ENCODE results near the gene EZR. TPM values are rescaled to one million over a fixed set of nuclear protein-coding genes. Genes with fewer than 3 reads are reported as not detected.

Gene EZR
- total and polyA plus RNA-seq, 10 of the 15 experiments (the other 5 are each of a cell fraction or from before 2014, with no cell fraction given), result 79.1 to 282 (median 161) TPM

GRCh38 chr6:158744986-158745430 lies 74.2 kb downstream of the EZR start:
- H3K4me3 ChIP-seq, result no peak overlapping the region
- H3K9me3 ChIP-seq (replicated peaks; ENCODE audit: control insufficient read depth, insufficient read depth, low read length), result no peaks in the 10 kb centered on the region; the same call in 2 of the 3 replicates
- DNase-seq (ENCODE audit: low read depth, low spot score) (no peak), FAIRE-seq (no peak), ATAC-seq (no peak)
- H3K4me1 ChIP-seq (ENCODE audit: control insufficient read depth, insufficient read depth, low read length), result no peaks in the 10 kb centered on the region
- H3K27me3 ChIP-seq (replicated peaks in 1 of 2; ENCODE audit: control insufficient read depth in 2 of 2, insufficient read depth in 2 of 2, low read length in 1 of 2), result no peaks in the 10 kb centered on the region
- no peaks in the 10 kb centered on the region for H4K20me1 ChIP-seq (ENCODE audit: control insufficient read depth, insufficient read depth)
- POLR2A ChIA-PET, result no interaction called here
- no peaks in the 10 kb centered on the region for H3K36me3 ChIP-seq (ENCODE audit: control insufficient read depth in 2 of 2, insufficient read depth in 2 of 2, low read length in 1 of 2)
- SMC1A ChIA-PET (ENCODE audit: uncharacterized antibody, unreplicated experiment), result interaction anchor here (1.0 to 1.1 kb wide), 2 partner anchors 15 to 227 kb away, joined by 3 read pairs; no protein-coding TSS in a partner anchor
- H2AFZ ChIP-seq (ENCODE audit: control insufficient read depth, low read depth, low read length), result no peak overlapping the region
- TF ChIP-seq ZNF217 (IDR thresholded peaks at IDR 0.05), result no peak
- no peak for TF ChIP-seq FOS (IDR thresholded peaks at IDR 0.05; ENCODE audit: borderline replicate concordance, extremely low read depth, insufficient read length)
- TF ChIP-seq REST (IDR thresholded peaks at IDR 0.05; ENCODE audit: low read depth, low read length), result no peak
- TF ChIP-seq SKIL (IDR thresholded peaks at IDR 0.05; ENCODE audit: low read depth, poor library complexity, severe bottlenecking), result no peak
- TF ChIP-seq NBN (IDR thresholded peaks at IDR 0.05), result no peak
- TF ChIP-seq HCFC1 (IDR thresholded peaks at IDR 0.05; ENCODE audit: low read length), result no peak
- no peak for TF ChIP-seq GATAD2B (conservative IDR thresholded peaks at IDR 0.05; ENCODE audit: low read depth)
- no peak for TF ChIP-seq SUZ12 (IDR thresholded peaks at IDR 0.05; ENCODE audit: unreplicated experiment)
- TF ChIP-seq SMAD5 (IDR thresholded peaks at IDR 0.05; ENCODE audit: low read depth), result no peak
- TF ChIP-seq IRF4 (IDR thresholded peaks at IDR 0.05; ENCODE audit: low read depth, low read length), result no peak
- TF ChIP-seq MYB (IDR thresholded peaks at IDR 0.05; ENCODE audit: borderline replicate concordance, low read depth, low read length), result no peak
- H3K27ac ChIP-seq (ENCODE audit: control insufficient read depth, insufficient read depth), result no peak overlapping the region
- 78% methylated on average over 5 of the region's 5 CpGs for WGBS (ENCODE audit: insufficient coverage, insufficient replicate concordance, low lambda C conversion rate, missing lambda C conversion rate)
- RAD21 ChIA-PET (ENCODE audit: unreplicated experiment), result no interaction called here
- no peaks in the 10 kb centered on the region for H3K79me2 ChIP-seq (ENCODE audit: control insufficient read depth, insufficient read depth, low read length)
- CTCF ChIA-PET, result interaction anchor here (1.0 kb wide), 1 partner anchor 38 kb away, joined by 3 read pairs; no protein-coding TSS in a partner anchor
- no peak overlapping the region for H3K4me2 ChIP-seq (ENCODE audit: control insufficient read depth, insufficient read depth)
- intact Hi-C loops (cut with micrococcal nuclease; ENCODE audit: unreplicated experiment), result no loop called here
- no peak overlapping the region for H3K9ac ChIP-seq (ENCODE audit: control insufficient read depth, insufficient read depth, low read length)
- no TSS peak for BruUV-seq (replicated peaks)
- in situ Hi-C loops (cut with MboI), result no loop called here
